Measurements from ENCODE around the gene CST4.
"Not testable (repeated sequence)": the region's sequence is repeated elsewhere in the genome, so short reads cannot be mapped to it uniquely, and the experiment has no call there.

Gene CST4

GRCh38 chr20:23659610-23659988 lies 29.2 kb downstream of the CST4 start:
- not testable (repeated sequence) for DNase-seq

- no peak for DNase-seq
Measured at GRCh38 chr20:23658989-23659609, 29.7 kb downstream of the CST4 start.

- no peak for DNase-seq
Measured at GRCh38 chr20:23658336-23658735, 30.5 kb downstream of the CST4 start.

GRCh38 chr20:23657202-23657601 lies 31.6 kb downstream of the CST4 start:
- no peak for DNase-seq

- no peak for DNase-seq
Measured at GRCh38 chr20:23656372-23656771, 32.5 kb downstream of the CST4 start.

- no peak for DNase-seq
Measured at GRCh38 chr20:23655491-23656211, 33.2 kb downstream of the CST4 start.

- no peak for DNase-seq
Measured at GRCh38 chr20:23654717-23655116, 34.1 kb downstream of the CST4 start.

GRCh38 chr20:23654000-23654399 lies 34.8 kb downstream of the CST4 start:
- no peak for DNase-seq

GRCh38 chr20:23653400-23653938 lies 35.4 kb downstream of the CST4 start:
- DNase-seq: no peak

GRCh38 chr20:23652926-23653325 lies 35.9 kb downstream of the CST4 start:
- no peak for DNase-seq

- no peak for DNase-seq
Measured at GRCh38 chr20:23652371-23652770, 36.5 kb downstream of the CST4 start.

GRCh38 chr20:23651117-23651516 lies 37.7 kb downstream of the CST4 start:
- no peak for DNase-seq

- no peak for DNase-seq
Measured at GRCh38 chr20:23649830-23650417, 38.9 kb downstream of the CST4 start.

- no peak for DNase-seq
Measured at GRCh38 chr20:23649242-23649641, 39.6 kb downstream of the CST4 start.

GRCh38 chr20:23647346-23647745 lies 41.5 kb downstream of the CST4 start:
- DNase-seq: no peak

- DNase-seq: no peak
Measured at GRCh38 chr20:23646106-23646873, 42.5 kb downstream of the CST4 start.

- DNase-seq: no peak
Measured at GRCh38 chr20:23645575-23645974, 43.3 kb downstream of the CST4 start.

GRCh38 chr20:23644164-23644563 lies 44.7 kb downstream of the CST4 start:
- no peak for DNase-seq

GRCh38 chr20:23643659-23644058 lies 45.2 kb downstream of the CST4 start:
- DNase-seq: no peak

- DNase-seq: no peak
Measured at GRCh38 chr20:23641936-23642751, 46.7 kb downstream of the CST4 start.

GRCh38 chr20:23640671-23641667 lies 47.9 kb downstream of the CST4 start:
- no peak for DNase-seq

Data from NCI-H2081 treated with DMSO at 0.1 percent for 48 hours (cell line).